Anterior cingulate cortex (tissue), 58 donors: Measurements from ENCODE around the gene ZNF479.
"Not testable (repeated sequence)": the region's sequence is repeated elsewhere in the genome, so short reads cannot be mapped to it uniquely, and the experiment has no call there.

ENCODE experiments used
- DNase-seq, 58 donors: peaks; one replicate each; lab custom pipeline; 2025; lab: John Stamatoyannopoulos, UW

ZNF479 gene

GRCh38 chr7:57132336-57132735 is at the start of gene ZNF479:
Gene ZNF479 (minus strand): TSS chr7:57132436. CDS start chr7:57132324, 112 bp downstream.
- not testable (repeated sequence) for DNase-seq

GRCh38 chr7:57182031-57182430 is 49.8 kb upstream of the ZNF479 start:
- no peak for DNase-seq

DNA sequence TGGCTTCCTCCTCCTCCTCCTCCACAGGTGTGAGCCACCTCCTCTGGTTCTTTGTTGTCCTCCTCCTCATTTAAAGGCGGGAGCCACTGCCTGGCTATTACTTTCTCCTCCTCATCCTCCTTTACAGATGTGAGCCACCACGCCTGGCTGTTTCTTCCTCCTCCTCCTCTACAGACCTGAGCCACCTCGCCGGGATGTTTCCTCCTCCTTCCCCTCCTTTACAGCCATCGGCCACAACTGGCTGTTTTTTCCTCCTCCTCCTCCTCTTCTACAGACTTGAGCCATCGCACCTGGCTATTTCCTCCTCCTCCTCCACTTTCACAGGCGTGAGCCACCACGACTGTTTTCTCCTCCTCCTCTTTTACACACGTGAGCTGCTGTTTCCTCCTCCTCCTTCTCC is 49.0 kb upstream of the ZNF479 start:
- no peak for DNase-seq

DNA sequence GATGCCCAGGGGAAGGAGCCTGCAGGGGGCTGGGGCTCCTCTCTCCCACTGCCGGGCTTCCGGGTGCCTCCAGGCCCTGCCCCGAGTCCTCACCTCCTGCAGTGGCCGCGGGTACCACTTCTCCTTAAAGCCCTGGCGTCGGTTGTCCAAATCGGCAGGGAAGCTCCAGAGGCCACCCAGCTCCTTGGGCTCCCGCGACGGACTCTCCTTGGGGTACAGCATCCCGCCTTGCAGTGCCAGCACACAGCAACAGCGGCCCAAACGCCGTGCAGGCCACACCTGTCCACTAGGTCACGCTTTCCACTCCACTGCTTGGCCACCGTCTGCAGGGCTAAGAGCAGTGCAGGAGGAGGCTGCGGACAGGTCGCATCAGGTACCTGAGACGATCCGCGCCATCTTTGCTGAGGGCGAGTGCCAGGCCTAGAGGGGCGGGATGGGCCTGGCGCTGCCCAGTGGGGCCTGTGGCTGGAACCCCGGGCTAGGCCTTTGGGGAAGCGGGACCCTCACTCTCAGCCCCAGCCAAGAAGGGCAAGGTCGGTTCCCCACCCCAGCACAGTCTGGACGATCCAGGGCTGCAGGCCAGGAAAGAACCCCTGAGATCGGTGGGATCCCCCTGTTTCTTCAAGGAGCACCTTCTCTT is 47.7 kb upstream of the ZNF479 start:
- no peak for DNase-seq

- DNase-seq = no peak
These were observed 46.5 kb upstream of the ZNF479 start for GRCh38 chr7:57178768-57179139.

- no peak for DNase-seq
These were observed 45.9 kb upstream of the ZNF479 start for GRCh38 chr7:57177856-57178767.

GRCh38 chr7:57176928-57177635 is 44.8 kb upstream of the ZNF479 start:
- no peak for DNase-seq

GRCh38 chr7:57165285-57165899 is 33.2 kb upstream of the ZNF479 start:
- DNase-seq = no peak

GRCh38 chr7:57120123-57120784 is 12.0 kb downstream of the ZNF479 start:
- DNase-seq = not testable (repeated sequence)
